Suprapubic skin (tissue), 4 donors: Measurements from ENCODE around the gene C10orf105. TPM values are rescaled to one million over a fixed set of nuclear protein-coding genes. Genes with fewer than 3 reads are reported as not detected.

ENCODE experiments used
- DNase-seq, 2 donors: peaks; one replicate each; pipeline ENCODE4 v3.0.0-alpha.2; 2019; ENCODE audit warnings: low spot score in 2 of 2
- H3K27ac ChIP-seq: fragments of 200-600 bp; sonication (generic); one replicate; pipeline ENCODE4 v1.5.1; 2019
- H3K27me3 ChIP-seq: fragments of 200-600 bp; sonication (generic); one replicate; pipeline ENCODE4 v1.5.1; 2019
- H3K36me3 ChIP-seq: fragments of 200-600 bp; sonication (generic); one replicate; pipeline ENCODE4 v1.5.1; 2019
- H3K4me1 ChIP-seq: fragments of 200-600 bp; sonication (generic); one replicate; pipeline ENCODE4 v1.5.1; 2019
- H3K4me3 ChIP-seq: fragments of 200-600 bp; sonication (generic); one replicate; pipeline ENCODE4 v1.5.1; 2019; ENCODE audit warnings: mild to moderate bottlenecking
- H3K9me3 ChIP-seq: fragments of 200-600 bp; sonication (generic); one replicate; pipeline ENCODE4 v1.5.1; 2019
- CTCF ChIP-seq, 2 donors: fragments of 200-600 bp in 1 of 2; fragments of 450-650 bp in 1 of 2; sonication (generic) in 1 of 2; IDR thresholded peaks; one replicate each; pipeline ENCODE4 v1.5.1; 2016 to 2019; ENCODE audit warnings: antibody characterized with exemption in 2 of 2, mild to moderate bottlenecking in 1 of 2, moderate library complexity in 1 of 2
- EP300 ChIP-seq: sonication (generic); formaldehyde crosslinking; IDR thresholded peaks from one replicate; pipeline ENCODE4 v1.6.1; 2017; ENCODE audit warnings: antibody characterized with exemption
- POLR2A ChIP-seq, 2 donors: fragments of 450-650 bp; IDR thresholded peaks; one replicate each; pipeline ENCODE4 v1.6.1; 2017; ENCODE audit warnings: antibody characterized with exemption in 2 of 2, mild to moderate bottlenecking in 2 of 2, moderate library complexity in 2 of 2
- POLR2AphosphoS5 ChIP-seq, 3 donors: sonication (generic); formaldehyde crosslinking; IDR thresholded peaks; one replicate each; pipeline ENCODE4 v1.6.1; 2017; ENCODE audit warnings: antibody characterized with exemption in 3 of 3
- WGBS: methylation state at CpG from one replicate; pipeline ENCODE4 v1.1.5; 2018; 5-methylcytosine and 5-hydroxymethylcytosine counted together
- total RNA-seq, 4 donors: library from RNA; depleted of rRNA; stranded (reverse); fragments of >200 nt; gene quantifications; one replicate each; pipeline ENCODE4 v1.1.0, GENCODE V29; 2016

The C10orf105 gene
- total RNA-seq, 4 donors from 2014 or later: 0.17 to 0.48 TPM; not detected in 2

GRCh38 chr10:71694567-71694968 is 25.0 kb downstream of the C10orf105 start:
- no peak overlapping the region for H3K4me3 ChIP-seq
- 77% methylated on average over 10 of the region's 10 CpGs for WGBS
- H3K27ac ChIP-seq: no peak overlapping the region
- H3K4me1 ChIP-seq: peaks cover 25% of the 10 kb centered on the region
- no peaks in the 10 kb centered on the region for H3K9me3 ChIP-seq
- H3K27me3 ChIP-seq: no peaks in the 10 kb centered on the region
- no peak for DNase-seq
- no peaks in the 10 kb centered on the region for H3K36me3 ChIP-seq
- TF ChIP-seq EP300 (no peak), POLR2AphosphoS5 (IDR thresholded peaks at IDR 0.05) (no peak), POLR2A (IDR thresholded peaks at IDR 0.05) (no peak), CTCF (IDR thresholded peaks at IDR 0.05) (no peak)

GRCh38 chr10:71694039-71694501 is 25.5 kb downstream of the C10orf105 start:
- WGBS: 89% methylated on average over 18 of the region's 18 CpGs

GRCh38 chr10:71693377-71693776 is 26.2 kb downstream of the C10orf105 start:
- TF ChIP-seq POLR2A (IDR thresholded peaks at IDR 0.05): no peak
- TF ChIP-seq POLR2AphosphoS5 (IDR thresholded peaks at IDR 0.05): no peak
- TF ChIP-seq CTCF (IDR thresholded peaks at IDR 0.05): no peak
- TF ChIP-seq EP300: no peak
- Histone ChIP-seq H3K27ac (no peak overlapping the region), H3K36me3 (no peaks in the 10 kb centered on the region), H3K27me3 (no peaks in the 10 kb centered on the region), H3K9me3 (no peaks in the 10 kb centered on the region), H3K4me1 (peaks cover 25% of the 10 kb centered on the region), H3K4me3 (no peak overlapping the region)
- no peak for DNase-seq
- 61% methylated on average over 5 of the region's 5 CpGs for WGBS

More at GRCh38 chr10:71694039-71694501, 25.5 kb downstream of the C10orf105 start:
- no peak for TF ChIP-seq CTCF (IDR thresholded peaks at IDR 0.05)
- no peak for TF ChIP-seq POLR2A (IDR thresholded peaks at IDR 0.05)
- TF ChIP-seq POLR2AphosphoS5 (IDR thresholded peaks at IDR 0.05): no peak
- TF ChIP-seq EP300: no peak
- H3K27ac ChIP-seq: peak overlapping the region; percentile 27
- H3K4me1 ChIP-seq: peaks cover 25% of the 10 kb centered on the region
- no peak for DNase-seq
- no peaks in the 10 kb centered on the region for H3K36me3 ChIP-seq
- no peaks in the 10 kb centered on the region for H3K27me3 ChIP-seq
- H3K9me3 ChIP-seq: no peaks in the 10 kb centered on the region
- no peak overlapping the region for H3K4me3 ChIP-seq

GRCh38 chr10:71692598-71693306 is 26.8 kb downstream of the C10orf105 start:
- Histone ChIP-seq H3K4me3 (no peak overlapping the region), H3K27ac (no peak overlapping the region), H3K27me3 (no peaks in the 10 kb centered on the region), H3K36me3 (no peaks in the 10 kb centered on the region), H3K9me3 (no peaks in the 10 kb centered on the region), H3K4me1 (peaks cover 25% of the 10 kb centered on the region)
- TF ChIP-seq POLR2AphosphoS5 (IDR thresholded peaks at IDR 0.05) (no peak), POLR2A (IDR thresholded peaks at IDR 0.05) (no peak), EP300 (no peak), CTCF (IDR thresholded peaks at IDR 0.05) (no peak)
- 84% methylated on average over 7 of the region's 7 CpGs for WGBS
- DNase-seq: no peak

- Histone ChIP-seq H3K9me3 (no peaks in the 10 kb centered on the region), H3K27ac (no peak overlapping the region), H3K27me3 (no peaks in the 10 kb centered on the region), H3K4me1 (peaks cover 23% of the 10 kb centered on the region), H3K36me3 (no peaks in the 10 kb centered on the region), H3K4me3 (no peak overlapping the region)
- no peak for DNase-seq
- 94% methylated on average over 2 of the region's 2 CpGs for WGBS
- TF ChIP-seq POLR2AphosphoS5 (IDR thresholded peaks at IDR 0.05): no peak
- no peak for TF ChIP-seq POLR2A (IDR thresholded peaks at IDR 0.05)
- no peak for TF ChIP-seq CTCF (IDR thresholded peaks at IDR 0.05)
- TF ChIP-seq EP300: no peak
Observed at GRCh38 chr10:71691405-71691804, 28.2 kb downstream of the C10orf105 start.
